SKM-1 treated with dmso at 0.1 percent for 144 hours (cell line): Measurements from ENCODE around the gene CCDC27.

Source experiments
- DNase-seq: peaks from one replicate; lab custom pipeline; 2025; ENCODE audit not compliant: unreplicated experiment; lab: John Stamatoyannopoulos, UW

Gene CCDC27

DNA sequence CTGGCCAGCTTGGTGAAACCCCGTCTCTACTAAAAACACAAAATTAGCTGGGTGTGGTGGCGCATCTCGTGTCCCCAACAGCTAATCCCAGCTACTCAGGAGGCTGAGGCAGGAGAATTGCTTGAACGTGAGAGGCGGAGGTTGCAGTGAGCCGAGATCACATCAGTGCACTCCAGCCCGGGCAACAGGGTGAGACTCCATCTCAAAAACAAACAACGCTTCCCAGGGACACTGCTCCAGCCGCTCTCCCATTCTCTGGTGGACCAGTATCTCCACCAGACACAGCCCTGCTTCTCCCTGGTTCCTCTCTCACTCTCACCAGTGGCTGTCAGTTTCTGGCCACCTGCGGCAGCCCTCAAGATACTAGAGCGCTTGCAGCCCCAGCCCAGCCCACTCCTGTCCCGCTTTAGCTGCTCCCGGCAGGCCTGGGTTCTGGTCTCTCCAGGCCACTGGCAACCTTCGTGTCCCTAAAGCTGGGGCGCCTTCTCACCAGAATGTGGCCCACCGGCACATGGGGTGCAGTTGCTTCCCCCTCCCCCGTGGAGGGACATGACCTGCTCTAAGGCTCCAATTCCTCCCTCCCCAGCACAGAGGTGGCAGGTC is 65.0 kb downstream of the CCDC27 start:
- DNase-seq = no peak

DNA sequence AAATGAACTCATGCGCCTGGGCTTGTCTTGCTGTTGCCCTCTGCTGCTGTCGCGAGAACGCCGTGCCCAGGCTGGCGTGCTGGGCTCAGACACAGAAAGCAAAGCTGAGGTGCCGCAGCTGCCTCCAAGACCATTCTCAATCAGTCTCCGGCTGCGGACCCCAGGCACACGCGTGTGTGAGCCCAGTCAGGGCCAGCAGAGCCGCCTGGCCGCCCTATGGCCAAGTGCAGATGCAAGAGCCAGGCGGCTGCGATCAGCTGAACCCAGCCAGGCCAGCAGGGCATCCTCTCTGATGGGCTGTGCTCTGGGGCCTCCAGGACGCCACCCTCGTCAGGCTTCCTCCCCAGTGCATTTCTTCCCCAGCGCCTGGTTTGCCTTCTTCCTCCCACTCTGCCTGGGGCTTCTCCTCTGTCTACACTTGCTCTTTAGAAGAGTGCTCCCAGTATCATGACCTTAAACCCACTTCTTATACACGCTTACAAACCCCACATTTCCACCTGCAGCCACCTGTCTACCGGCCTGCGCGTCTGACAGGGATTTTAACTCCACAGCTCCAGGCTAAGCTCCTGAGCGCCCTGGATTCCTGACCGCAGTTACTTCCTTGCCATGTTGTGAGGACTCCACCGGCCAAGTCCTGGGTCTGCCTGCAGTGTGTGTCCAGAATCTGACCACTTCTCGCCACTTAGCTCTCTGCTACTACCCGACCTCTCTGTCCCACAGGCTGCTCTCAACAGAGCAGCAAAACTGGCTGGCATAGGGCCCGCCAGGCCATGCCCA is 65.8 kb downstream of the CCDC27 start:
- DNase-seq = no peak

- no peak for DNase-seq
Measured at GRCh38 chr1:3819771-3820200, 67.5 kb downstream of the CCDC27 start.

GRCh38 chr1:3820316-3820715 is 68.1 kb downstream of the CCDC27 start:
- DNase-seq = no peak

DNA sequence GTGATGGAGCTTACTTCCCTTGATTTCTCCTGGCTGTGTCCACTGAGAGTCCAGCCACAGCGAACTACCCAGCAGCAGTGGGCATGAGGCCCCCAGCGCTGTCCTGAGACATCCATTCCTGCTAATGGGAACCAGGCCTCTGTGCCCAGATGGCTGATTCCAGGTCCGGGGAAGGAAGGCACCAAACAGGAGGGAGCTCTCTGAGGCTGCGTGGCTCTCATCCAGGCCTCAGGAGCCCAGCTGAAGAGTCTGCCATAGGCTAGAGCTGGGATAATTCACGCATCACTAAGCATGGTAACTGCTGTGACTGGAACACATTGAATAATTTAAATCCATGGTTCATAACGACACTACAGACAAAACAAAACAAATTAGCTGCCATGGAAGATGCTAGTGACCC is 68.8 kb downstream of the CCDC27 start:
- DNase-seq = no peak
